Hematopoietic multipotent progenitor cell treated with erythropoietin and hydrocortisone succinate and interleukin-3 and kit ligand, for 4 days (in vitro differentiated cells): ENCODE measurements around the gene RTBDN.
"Not testable (repeated sequence)": the region's sequence is repeated elsewhere in the genome, so short reads cannot be mapped to it uniquely, and the experiment has no call there.

Experiments used
- DNase-seq: peaks from one replicate; pipeline ENCODE4 v3.0.0-alpha.2; 2015

Gene RTBDN

DNA sequence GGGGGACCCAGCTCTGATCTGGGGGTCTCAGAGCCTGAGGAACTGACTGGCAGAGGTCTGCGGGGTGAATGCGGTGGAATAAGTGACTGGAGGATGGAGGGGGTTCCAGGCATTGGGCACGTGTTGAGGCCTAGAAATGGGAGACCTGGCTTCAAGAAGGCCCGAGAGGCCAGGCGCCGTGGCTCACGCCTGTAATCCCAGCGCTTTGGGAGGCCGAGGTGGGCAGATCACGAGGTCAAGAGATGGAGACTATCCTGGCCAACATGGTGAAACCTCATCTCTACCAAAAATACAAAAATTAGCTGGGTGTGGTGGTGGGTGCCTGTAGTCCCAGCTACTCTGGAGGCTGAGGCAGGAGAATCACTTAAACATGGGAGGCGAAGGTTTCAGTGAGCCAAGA is 16.6 kb downstream of the RTBDN start:
- not testable (repeated sequence) for DNase-seq

DNA sequence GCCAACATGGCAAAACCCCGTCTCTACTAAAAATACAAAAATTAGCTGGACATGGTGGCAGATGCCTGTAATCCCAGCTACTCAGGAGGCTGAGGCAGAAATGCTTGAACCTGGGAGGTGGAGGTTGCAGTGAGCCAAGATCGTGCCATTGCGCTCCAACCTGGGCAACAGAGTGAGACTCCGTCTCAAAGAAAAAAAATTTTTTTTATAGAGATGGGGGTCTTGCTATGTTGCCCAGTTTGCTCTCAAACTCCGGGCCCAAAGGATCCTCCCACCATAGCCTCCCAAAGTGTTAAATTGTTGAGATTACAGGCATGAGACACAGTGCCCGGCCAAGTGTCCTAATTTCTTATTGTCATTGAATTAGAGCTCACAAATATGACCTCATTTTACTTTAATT is 17.2 kb downstream of the RTBDN start:
- not testable (repeated sequence) for DNase-seq

DNA sequence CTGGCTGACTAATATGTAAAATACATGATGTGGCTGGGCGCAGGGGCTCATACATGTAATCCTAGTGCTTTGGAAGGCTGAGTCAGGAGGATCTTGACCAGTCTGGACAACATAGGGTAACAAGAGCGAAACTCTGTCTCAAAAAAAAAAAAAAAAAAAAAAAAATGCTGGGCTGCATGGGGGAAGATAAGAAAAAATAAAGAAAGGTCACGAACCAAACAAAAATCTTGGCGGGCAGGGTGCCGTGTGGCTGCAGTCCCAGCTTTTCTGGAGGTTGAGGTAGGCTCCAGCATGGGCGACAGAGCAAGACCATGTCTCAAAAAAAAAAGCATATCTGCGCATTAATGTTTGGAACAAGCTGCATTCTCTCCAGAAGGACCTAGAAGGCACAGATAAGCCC is 19.3 kb downstream of the RTBDN start:
- no peak for DNase-seq

DNA sequence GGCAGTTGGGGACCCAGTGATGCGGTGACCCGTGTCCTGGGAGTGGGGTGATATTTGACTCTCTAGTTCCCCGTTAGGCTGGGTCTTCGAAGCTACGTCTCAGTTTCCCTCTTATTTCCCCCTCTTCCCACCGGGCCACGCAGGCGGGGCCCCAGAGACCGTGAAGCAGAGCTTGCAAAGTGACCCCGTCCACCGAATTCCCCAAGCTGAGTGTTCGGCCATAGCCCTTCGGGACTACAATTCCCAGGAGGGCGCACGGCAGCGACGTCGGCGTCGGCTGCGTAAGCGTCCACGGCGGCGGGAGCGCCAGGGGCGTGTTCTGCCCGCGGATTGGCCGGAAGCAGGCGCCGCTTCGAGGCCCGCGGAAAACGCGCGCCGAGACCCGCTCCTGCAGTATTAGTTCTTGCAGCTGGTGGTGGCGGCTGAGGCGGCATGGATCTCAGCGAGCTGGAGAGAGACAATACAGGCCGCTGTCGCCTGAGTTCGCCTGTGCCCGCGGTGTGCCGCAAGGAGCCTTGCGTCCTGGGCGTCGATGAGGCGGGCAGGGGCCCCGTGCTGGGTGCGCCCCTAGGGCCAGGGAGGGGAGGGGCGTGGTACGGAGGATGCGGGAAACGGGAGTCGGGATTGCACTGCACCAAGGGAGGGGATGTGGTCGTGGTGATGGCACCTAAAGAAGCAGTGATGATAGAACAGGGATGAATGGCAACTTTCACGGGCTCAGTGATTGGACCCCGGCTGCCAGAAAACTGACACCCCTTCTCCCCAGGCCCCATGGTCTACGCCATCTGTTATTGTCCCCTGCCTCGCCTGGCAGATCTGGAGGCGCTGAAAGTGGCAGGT is 27.9 kb downstream of the RTBDN start, which contains the start of gene RNASEH2A:
TSS of gene RNASEH2A (plus strand) at position 343 of the 840 bp plus-strand sequence. CDS start at position 433, 90 bp downstream.
- DNase-seq: peak; percentile 96

DNA sequence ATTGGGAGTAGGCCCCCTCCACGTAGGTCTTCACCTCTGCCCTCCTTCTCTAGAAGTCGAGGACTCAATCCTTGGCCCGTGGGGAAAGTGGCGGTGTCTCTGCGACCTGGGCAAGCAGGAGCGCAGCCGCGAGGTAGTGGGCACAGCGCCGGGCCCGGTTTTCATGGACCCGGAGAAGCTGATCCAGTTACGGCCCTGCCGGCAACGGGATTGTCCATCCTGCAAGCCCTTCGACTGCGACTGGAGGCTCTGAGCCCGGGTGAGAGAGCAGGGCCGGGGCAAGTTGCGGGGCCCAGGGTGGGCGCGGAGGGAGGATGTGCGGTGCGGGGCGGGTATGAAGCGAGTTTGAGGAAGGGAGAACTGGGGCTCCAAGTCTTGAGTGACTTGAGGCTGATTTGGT is 30.3 kb downstream of the RTBDN start:
- DNase-seq: no peak

DNA sequence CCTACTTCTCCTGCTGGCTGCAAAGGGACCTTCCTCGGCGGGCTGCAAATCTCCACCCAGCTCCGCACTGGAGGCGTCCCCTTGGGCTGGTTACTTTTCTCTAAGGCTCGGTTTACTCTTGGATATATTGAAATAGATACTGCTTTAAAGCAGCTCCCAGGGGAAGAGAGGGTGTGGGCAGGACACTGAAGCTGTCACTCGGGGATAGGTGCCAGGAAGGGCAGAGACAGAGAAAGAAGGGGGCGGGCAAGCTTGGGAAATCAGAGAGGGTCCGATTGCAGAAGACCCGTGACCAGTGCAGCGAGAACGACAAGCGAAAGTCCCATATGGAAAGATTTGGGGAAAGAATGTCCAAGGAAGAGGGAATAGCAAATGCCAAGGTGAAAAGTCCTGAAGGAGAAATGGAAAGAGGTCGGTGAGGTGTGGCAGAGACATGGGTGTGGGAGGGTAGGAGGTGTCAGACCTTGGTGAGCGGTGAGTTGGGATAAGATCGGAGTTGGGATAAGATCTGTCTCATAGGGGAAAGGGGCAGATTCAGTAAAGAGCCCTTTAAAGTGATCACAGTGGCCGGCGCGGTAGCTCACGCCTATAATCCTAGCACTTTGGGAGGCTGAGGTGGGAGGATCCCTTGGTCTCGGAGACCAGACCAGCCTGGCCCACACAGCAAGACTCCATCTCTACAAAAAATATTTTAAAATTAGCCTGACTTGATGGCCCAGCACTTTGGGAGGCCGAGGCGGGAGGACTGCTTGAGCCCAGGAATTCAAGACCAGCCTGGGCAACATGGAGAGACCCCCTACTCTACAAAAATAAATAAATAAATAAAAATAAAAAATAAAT is 31.9 kb downstream of the RTBDN start:
- DNase-seq: no peak

DNA sequence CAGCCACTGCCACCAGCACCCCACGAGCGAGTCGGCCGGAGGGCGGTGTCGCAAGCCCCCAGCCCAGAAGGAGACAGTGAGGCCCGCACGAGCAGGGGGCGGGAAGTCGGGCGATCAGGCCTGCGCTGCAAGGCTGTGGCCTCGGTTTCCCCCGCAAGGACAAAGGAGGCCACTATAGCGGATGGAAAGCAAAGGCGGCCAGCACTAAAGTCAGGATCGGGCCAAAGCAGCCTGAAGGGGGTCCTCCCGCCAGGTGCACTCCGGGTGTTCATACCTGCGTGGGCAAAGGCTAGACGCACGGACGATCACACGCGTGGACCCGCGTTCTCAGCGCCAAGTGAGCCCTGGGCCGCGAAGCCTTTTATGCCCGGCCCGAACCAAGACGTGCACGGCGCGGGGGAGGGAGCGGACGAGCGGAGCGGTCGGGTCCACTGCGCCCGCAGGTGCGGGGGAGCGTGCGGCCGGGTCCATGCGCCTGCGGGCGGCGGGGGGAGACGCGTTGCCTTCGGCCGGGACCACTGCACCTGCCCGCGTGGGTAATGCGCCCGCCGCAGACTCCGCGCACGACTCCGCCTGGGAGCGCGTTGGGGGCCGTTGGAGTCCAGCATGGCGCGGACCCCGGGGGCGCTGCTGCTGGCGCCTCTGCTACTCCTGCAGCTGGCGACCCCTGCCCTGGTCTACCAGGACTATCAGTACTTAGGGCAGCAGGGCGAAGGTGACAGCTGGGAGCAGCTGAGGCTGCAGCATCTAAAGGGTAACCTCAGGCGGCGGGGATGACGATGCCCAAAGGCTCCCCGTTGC is 32.7 kb downstream of the RTBDN start, which contains the start of the genes PRDX2 and THSD8:
TSS of gene PRDX2 (minus strand) at position 335 of the 801 bp plus-strand sequence. CDS start 539 bp downstream, outside the sequence.
TSS of gene THSD8 (plus strand) at position 604 of the 801 bp plus-strand sequence. CDS start at position 607, 3 bp downstream.
- peak; percentile 93 for DNase-seq

DNA sequence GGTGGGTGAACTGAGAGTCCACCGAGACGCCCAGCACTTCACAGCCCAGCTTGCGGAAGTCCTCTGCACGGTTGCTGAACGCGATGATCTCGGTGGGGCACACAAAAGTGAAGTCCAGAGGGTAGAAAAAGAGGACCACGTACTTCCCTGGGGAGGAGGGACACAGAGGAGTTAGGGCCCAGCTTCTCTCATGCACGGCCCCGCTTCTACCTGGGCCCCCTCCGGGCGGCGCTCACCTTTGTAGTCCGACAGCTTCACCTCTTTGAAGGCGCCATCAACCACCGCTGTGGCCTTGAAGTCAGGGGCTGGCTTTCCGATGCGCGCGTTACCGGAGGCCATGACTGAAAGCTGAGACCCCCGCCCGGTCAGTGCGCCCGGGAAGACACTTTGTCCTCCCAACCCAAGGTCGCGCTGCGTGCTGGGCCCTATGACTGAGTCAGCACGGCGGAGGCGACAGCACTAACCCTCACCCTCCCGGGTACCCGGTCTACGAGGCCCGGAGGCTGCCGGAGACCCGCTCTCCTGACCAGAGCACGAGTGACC is 33.4 kb downstream of the RTBDN start:
- DNase-seq: peak; percentile 37

DNA sequence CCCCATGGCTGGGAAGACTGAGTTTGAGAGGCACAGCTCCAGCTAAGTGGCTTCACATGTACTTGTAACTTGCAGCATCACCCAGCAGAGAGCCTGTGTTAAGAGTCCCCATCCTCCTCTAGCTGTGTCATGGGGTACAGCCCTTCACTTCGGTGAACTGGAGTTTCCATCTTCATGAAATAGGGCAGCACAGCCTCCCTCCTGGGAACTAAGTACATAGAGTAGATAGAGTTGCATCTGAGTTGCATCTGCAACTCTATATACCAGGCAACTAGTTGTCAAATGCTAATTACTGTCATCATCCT is 34.0 kb downstream of the RTBDN start:
- DNase-seq: no peak

DNA sequence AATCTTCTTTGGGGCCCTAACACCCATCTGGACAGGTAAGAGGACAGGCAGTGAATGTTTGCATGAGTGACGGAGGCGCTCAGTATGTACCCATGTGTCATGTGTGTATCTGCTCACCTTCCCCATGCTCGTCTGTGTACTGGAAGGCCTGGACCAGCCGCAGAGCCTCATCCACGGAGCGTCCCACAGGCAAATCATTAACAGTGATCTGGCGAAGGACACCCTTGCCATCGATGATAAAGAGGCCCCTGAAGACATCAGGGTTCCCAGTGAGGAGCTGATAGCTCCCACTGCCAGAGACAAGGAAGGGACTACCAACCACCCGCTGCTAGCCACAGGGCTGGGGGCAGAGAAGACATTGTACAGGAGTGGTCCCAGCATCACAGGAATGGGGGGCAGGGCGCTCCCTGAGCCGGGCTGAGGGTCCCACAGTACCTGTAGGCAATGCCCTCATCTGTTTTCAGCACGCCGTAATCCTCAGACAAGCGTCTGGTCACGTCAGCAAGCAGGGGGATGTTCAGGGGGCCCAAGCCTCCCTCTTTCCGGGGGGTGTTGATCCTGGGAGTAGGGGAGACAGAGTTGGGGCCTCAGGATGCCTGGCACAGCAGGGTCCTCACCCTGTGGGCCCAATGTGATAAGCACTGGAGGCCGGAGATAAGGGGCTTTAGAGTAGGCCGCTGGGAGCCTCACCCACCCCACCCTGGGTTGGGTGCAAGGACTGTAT is 34.5 kb downstream of the RTBDN start:
- DNase-seq: peak; percentile 66

DNA sequence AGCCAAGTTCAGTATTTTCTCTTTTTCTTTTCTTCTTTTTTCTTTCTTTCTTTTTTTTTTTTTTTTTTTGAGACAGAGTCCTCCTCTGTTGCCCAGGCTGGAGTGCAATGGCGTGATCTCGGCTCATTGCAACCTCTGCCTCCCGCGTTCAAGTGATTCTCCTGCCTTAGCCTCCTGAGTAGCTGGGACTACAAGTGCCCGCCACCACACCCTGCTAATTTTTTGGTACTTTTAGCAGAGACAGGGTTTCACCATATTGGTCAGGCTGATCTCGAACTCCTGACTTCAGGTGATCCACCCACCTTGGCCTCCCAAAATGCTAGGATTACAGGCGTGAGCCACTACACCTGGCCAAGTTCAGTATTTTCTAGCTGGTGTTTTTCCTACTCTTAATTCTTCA is 36.8 kb downstream of the RTBDN start:
- DNase-seq: not testable (repeated sequence)

DNA sequence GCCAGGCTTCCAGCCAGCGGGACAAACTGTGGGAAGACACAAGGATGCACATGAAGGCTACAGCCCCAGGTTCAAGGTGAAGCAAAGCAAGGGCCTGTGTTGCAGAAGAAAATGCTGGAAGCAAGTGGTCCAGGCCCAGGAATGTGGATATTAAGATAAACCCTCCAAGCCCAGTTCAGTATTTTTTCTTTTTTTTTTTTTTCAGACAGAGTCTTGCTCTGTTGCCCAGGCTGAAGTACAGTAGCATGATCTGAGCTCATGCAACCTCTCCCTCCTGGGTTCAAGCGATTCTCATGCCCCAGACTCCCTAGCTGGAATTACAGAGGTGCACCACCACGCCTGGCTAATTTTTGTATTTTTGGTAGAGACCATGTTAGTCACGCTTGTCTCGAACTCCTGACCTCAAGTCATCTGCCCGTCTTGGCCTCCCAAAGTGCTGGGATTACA is 37.2 kb downstream of the RTBDN start:
- DNase-seq: no peak

DNA sequence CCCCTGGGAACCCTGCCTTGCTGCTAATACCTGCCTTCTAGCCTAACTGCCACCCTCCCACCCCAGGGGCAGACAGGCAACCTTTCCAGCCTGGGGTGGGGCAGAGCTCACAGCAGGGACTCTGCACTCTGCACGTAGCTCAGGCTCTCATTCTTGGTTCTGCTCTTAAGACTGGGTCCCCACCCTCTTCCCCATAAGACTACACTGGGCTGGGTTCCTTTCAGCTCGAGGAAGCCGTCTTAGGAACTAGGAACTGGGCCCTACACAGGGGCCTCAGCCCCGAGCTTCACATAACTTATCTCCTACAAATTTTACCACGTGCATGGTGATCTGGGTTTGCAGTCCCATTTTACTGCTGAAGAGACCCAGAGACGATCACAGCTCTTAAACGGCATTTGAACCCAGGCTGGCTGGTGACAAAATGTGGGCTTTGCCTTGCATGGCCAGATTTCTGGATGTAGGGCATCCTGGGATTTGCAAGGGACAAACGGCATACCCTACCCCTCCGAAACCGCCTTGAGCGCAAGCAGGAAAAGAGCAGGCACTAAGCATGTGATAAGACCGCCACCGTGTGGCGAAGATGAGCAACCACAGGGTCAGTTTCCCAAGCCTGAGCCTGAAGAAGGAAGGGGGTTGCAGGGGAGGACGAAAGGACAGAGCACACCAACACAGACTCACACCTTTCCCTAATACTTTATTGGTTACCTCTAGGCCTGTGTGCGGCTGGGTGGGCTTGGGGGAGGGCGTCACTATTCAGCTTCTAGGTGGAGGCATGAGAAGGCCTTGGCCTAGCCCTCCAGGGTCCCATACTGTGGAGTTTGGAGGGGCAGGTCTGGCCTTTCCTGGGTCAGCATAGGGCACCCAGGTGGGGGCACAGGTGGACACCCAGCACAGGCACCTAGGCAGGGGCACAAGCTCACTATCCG is 38.0 kb downstream of the RTBDN start:
- DNase-seq: peak; percentile 92

DNA sequence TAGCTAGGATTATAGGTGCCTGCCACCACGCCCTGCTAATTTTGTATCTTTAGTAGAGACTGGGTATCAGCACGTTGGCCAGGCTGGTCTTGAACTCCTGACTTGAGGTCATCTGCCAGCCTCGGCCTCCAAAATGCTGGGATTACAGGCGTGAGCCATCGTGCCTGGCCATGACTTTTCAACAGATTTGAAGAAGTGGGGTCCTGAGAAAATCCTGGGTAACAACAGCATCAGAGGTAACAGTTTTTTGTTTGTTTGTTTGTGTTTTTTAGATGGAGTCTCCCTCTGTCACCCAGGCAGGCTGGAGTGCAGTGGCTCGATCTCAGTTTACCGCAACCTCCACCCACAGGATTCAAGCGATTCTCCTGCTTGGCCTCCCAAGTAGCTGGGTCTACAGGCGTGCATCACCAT is 39.4 kb downstream of the RTBDN start:
- no peak for DNase-seq

DNA sequence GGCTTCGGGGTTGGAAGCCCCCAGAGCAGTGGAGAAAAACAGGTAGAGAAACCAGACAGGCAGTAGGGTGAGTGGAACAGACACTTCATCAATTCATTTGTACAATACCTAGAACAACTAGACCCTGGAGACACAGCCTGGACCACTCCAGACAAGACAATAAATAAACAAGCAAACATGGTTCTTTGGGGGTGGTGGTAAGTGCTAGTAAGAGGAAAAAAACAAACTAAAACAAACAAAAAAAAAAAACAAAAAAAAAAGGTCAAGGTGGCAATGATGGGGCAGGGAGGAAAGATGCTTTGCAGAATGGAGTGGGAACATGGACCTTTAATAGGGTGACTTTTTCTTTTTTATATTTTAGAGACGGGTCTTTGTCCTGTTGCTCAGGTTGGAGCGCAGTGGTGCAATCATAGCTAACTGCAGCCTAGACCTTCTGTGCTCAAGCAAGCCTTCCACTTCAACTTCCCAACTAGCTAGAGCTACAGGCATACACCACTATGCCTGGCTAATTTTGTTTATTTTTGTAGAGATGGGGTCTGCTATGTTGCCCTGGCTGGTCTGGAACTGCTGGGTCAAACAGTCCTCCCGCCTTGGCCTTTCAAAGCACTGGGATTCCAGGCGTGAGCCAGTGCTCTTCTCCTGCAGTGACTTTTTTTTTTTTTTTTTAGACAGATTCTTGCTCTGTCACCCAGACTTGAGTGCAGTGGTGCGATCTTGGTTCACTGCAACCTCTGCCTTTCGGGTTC is 40.0 kb downstream of the RTBDN start:
- peak; percentile 29 for DNase-seq

DNA sequence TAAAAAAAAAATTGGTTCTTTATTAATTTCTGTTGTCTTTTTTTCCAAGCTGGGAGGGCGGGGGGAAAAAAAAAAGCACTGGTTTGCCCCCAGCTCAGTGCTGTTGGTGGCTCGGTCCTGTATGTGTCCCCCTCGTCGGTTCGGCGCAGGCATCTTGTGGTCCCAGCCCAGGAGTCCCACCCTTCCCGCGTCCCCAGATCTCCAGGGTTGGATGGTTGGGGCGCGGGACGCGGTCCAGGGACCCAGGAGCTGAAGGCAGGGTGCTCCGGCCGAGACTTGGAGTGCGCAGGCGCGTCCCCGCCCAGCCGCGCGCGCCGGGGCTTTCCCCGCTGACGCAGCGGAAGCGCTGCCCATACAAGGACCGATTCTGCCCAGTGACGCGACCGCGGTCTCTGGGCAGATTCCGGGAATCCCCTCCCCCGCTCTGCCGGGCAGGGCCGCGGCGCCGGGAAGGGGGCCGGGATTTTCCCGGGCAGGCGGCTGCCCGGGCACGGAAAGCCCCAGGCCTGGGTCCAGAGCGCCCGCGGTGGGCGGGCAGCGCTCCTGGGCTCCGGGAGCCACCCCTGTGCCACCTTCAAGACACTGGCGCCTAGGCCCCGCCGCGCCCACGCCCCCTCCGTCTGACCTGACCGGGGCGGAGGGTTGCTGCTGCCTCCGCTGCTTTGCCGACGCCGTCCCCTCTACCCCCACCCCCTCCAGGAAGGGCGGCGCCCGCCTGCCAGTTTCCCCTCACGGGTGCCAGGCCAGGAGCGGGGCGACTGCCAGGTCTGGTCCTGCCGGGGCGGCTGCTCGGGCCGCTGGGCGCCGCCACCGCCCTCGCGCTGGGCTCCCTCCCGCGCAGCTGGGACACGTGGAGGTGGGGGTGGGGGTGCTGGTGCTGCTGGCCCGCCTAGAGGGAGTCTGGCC is 40.8 kb downstream of the RTBDN start:
- DNase-seq: peak; percentile 95

DNA sequence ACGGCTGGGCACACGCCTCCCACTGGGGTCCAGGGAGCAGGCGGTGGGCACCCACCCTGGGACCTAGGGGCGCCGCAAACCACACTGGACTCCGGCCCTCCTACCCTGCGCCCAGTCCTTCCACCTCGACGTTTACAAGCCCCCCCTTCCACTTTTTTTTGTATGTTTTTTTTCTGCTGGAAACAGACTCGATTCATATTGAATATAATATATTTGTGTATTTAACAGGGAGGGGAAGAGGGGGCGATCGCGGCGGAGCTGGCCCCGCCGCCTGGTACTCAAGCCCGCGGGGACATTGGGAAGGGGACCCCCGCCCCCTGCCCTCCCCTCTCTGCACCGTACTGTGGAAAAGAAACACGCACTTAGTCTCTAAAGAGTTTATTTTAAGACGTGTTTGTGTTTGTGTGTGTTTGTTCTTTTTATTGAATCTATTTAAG is 41.5 kb downstream of the RTBDN start:
- DNase-seq: peak; percentile 32

DNA sequence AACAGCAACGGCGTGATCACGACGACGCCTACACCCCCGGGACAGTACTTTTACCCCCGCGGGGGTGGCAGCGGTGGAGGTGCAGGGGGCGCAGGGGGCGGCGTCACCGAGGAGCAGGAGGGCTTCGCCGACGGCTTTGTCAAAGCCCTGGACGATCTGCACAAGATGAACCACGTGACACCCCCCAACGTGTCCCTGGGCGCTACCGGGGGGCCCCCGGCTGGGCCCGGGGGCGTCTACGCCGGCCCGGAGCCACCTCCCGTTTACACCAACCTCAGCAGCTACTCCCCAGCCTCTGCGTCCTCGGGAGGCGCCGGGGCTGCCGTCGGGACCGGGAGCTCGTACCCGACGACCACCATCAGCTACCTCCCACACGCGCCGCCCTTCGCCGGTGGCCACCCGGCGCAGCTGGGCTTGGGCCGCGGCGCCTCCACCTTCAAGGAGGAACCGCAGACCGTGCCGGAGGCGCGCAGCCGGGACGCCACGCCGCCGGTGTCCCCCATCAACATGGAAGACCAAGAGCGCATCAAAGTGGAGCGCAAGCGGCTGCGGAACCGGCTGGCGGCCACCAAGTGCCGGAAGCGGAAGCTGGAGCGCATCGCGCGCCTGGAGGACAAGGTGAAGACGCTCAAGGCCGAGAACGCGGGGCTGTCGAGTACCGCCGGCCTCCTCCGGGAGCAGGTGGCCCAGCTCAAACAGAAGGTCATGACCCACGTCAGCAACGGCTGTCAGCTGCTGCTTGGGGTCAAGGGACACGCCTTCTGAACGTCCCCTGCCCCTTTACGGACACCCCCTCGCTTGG is 42.1 kb downstream of the RTBDN start:
- peak; percentile 90 for DNase-seq
